SK-N-MC (cell line): Measurements from ENCODE around the gene TECPR1.

Source experiments
- DNase-seq: peaks from one replicate; pipeline ENCODE4 v3.0.0-alpha.2; 2011; ENCODE audit warnings: low read depth, low spot score
- H3K27ac ChIP-seq: fragments of 200-600 bp; sonication (generic); 2 replicates; pipeline ENCODE4 v1.5.1; 2016; ENCODE audit warnings: mixed run types
- H3K36me3 ChIP-seq: fragments of 200-600 bp; sonication (generic); 2 replicates; pipeline ENCODE4 v1.6.1; 2017; ENCODE audit warnings: antibody characterized with exemption, low read length, mixed read lengths; ENCODE audit not compliant: insufficient read depth
- H3K4me3 ChIP-seq: fragments of 200-600 bp; sonication (generic); 2 replicates; pipeline ENCODE4 v1.5.1; 2016
- H3K9ac ChIP-seq: fragments of 200-600 bp; sonication (generic); 2 replicates; pipeline ENCODE4 v1.8.0; 2017; ENCODE audit warnings: mixed run types, mixed read lengths; ENCODE audit not compliant: insufficient read length
- H3K9me3 ChIP-seq: fragments of 200-600 bp; sonication (generic); 2 replicates; pipeline ENCODE4 v1.6.1; 2017; ENCODE audit warnings: low read depth, mild to moderate bottlenecking, antibody characterized with exemption, low read length, moderate library complexity, mixed read lengths
- EZH2 ChIP-seq: fragments of 200-600 bp; sonication (generic); IDR thresholded peaks from one replicate; pipeline ENCODE4 v1.6.1; 2017; ENCODE audit warnings: antibody characterized with exemption
- FOXP2 ChIP-seq: optimal IDR thresholded peaks from 2 replicates; pipeline ENCODE3; 2011; ENCODE audit warnings: mild to moderate bottlenecking, moderate library complexity; ENCODE audit not compliant: insufficient read depth; ENCODE audit errors: extremely low read length, control extremely low read depth
- POLR2AphosphoS5 ChIP-seq: IDR thresholded peaks from 2 replicates; pipeline ENCODE4 v1.6.1; 2012; ENCODE audit warnings: mild to moderate bottlenecking, low read depth, low read length, borderline replicate concordance

TECPR1 gene

GRCh38 chr7:98229441-98229840 lies 22.6 kb downstream of the TECPR1 start:
- no peaks in the 10 kb centered on the region for H3K36me3 ChIP-seq
- no peak for TF ChIP-seq POLR2AphosphoS5
- no peak for TF ChIP-seq EZH2
- TF ChIP-seq FOXP2 = no peak
- H3K27ac ChIP-seq = no peak overlapping the region
- no peak overlapping the region for H3K4me3 ChIP-seq
- H3K9me3 ChIP-seq = no peaks in the 10 kb centered on the region
- H3K9ac ChIP-seq = no peak overlapping the region
- no peak for DNase-seq

- no peak for DNase-seq
- TF ChIP-seq FOXP2 (no peak), EZH2 (no peak), POLR2AphosphoS5 (no peak)
- H3K27ac ChIP-seq = no peak overlapping the region
- no peaks in the 10 kb centered on the region for H3K36me3 ChIP-seq
- no peak overlapping the region for H3K9ac ChIP-seq
- no peak overlapping the region for H3K4me3 ChIP-seq
- H3K9me3 ChIP-seq = no peaks in the 10 kb centered on the region
These were observed 23.2 kb downstream of the TECPR1 start for GRCh38 chr7:98228801-98229200.

GRCh38 chr7:98227939-98228338 lies 24.1 kb downstream of the TECPR1 start:
- no peak for DNase-seq
- no peak for TF ChIP-seq FOXP2
- TF ChIP-seq EZH2 = no peak
- no peak for TF ChIP-seq POLR2AphosphoS5
- no peak overlapping the region for H3K27ac ChIP-seq
- no peaks in the 10 kb centered on the region for H3K36me3 ChIP-seq
- H3K9me3 ChIP-seq = no peaks in the 10 kb centered on the region
- H3K4me3 ChIP-seq = no peak overlapping the region
- H3K9ac ChIP-seq = no peak overlapping the region

DNA sequence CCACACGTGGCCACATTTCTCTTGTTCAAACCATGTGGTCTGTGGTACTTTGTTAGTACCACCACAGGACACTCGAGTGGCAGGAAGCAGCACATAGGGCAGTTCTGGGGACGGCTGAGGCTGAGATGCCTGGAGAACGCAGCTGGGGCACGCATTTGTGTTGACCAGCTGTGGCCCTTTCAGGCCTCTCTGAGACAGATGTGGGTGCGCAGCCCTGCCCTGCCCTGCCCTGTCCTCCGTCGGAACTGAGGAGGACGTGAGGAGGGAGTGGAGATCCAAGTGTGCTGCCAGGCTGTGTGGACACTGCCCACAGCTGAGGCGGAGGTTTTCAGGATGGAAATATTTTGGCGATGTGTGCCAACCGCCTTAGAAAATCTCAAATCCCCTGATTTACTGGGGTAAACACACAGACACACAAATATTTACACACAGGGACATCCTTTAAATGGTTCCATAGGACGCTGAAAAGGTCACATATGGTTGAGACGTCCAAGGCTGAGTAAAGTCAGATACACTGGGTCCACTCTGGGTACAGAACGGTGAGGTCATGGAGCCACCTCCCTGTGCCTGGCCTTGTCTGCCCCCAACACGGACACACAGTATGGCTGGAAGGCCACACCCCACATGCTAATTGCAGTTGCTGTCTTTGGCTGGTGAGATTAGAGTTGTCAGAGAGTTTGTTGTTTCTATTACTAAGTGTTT lies 26.0 kb downstream of the TECPR1 start:
- DNase-seq = no peak
- no peak for TF ChIP-seq EZH2
- TF ChIP-seq FOXP2 = no peak
- Histone ChIP-seq H3K27ac (no peak overlapping the region), H3K36me3 (no peaks in the 10 kb centered on the region), H3K9ac (no peak overlapping the region), H3K9me3 (no peaks in the 10 kb centered on the region), H3K4me3 (no peak overlapping the region)

GRCh38 chr7:98224701-98225181 lies 27.3 kb downstream of the TECPR1 start:
- DNase-seq = no peak
- Histone ChIP-seq H3K9me3 (no peaks in the 10 kb centered on the region), H3K4me3 (no peak overlapping the region), H3K36me3 (no peaks in the 10 kb centered on the region), H3K27ac (no peak overlapping the region), H3K9ac (no peak overlapping the region)
- TF ChIP-seq EZH2 = no peak
- TF ChIP-seq FOXP2 = no peak
- no peak for TF ChIP-seq POLR2AphosphoS5

- Histone ChIP-seq H3K9me3 (no peaks in the 10 kb centered on the region), H3K36me3 (no peaks in the 10 kb centered on the region), H3K4me3 (no peak overlapping the region), H3K27ac (no peak overlapping the region), H3K9ac (no peak overlapping the region)
- TF ChIP-seq FOXP2 (no peak), POLR2AphosphoS5 (no peak), EZH2 (no peak)
- DNase-seq = no peak
These were observed 27.9 kb downstream of the TECPR1 start for GRCh38 chr7:98223898-98224700.

DNA sequence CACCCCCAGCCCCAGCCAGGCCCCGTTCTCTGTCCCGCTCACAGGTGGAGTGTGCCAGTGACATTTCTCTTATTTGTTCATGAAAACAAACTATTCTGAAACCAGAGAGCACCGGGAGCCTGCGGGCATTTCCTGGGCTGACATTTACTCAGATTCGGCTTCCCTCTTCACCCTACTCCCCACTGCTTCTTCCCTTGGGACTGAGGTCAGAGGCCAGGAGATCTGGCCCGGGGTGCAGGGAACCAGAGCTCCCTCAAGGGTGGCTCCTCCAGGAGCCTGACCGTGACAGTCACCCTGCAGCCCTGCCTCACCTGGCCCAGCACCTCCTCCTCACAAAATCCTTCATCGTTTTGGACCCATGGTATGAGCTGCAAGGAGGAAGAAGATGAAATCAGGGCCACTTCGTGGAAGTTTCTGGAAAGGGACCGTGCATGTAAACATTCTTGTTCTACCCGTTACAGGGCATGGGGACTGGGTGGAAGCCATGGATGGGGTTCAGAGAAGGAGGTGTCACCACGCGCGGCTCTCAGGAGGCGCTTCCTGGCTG lies 28.6 kb downstream of the TECPR1 start:
- DNase-seq = no peak
- no peaks in the 10 kb centered on the region for H3K9me3 ChIP-seq
- TF ChIP-seq EZH2 = no peak
- H3K4me3 ChIP-seq = no peak overlapping the region
- no peak overlapping the region for H3K27ac ChIP-seq
- H3K36me3 ChIP-seq = no peaks in the 10 kb centered on the region
- no peak overlapping the region for H3K9ac ChIP-seq

DNA sequence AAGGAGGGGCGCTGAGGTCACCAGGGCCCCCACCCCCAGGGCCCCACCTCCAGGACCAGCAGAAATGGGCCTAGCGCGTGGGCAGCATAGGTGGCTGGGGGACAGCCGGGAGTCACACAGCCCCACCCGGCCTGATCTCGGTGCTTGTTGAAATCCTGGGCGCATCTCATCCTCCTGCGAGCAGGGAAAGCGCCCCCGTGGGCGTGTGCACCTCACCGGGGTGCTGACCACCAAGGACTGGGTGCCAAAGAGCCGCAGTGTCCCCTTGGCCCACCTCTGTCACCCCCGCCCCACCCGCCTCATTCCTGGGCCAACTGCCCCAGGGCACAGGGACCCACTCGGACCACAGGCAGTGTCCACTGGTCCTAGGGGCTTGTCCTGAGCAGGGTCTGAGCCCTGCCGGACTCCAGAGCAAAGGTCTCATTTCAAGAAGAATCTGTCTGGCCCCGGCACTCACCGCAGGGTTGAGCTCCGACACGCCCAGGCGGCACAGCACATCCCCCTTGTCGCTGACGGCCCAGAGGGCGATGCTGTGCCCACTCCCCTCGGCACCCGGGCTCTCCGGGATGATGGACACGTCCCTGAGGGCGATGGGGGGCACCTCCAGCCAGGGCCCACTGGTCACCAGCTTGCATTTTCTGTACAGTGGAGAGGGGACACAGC lies 29.4 kb downstream of the TECPR1 start:
- no peak overlapping the region for H3K9ac ChIP-seq
- H3K27ac ChIP-seq = no peak overlapping the region
- no peaks in the 10 kb centered on the region for H3K36me3 ChIP-seq
- TF ChIP-seq POLR2AphosphoS5 (no peak), FOXP2 (no peak), EZH2 (no peak)
- no peak overlapping the region for H3K4me3 ChIP-seq
- H3K9me3 ChIP-seq = no peaks in the 10 kb centered on the region
- no peak for DNase-seq
